Lung microvascular endothelial cell (primary cell): ENCODE results near the gene BRDT. TPM values are rescaled to one million over a fixed set of nuclear protein-coding genes. Genes with fewer than 3 reads are reported as not detected.
"Not testable (repeated sequence)": the region's sequence is repeated elsewhere in the genome, so short reads cannot be mapped to it uniquely, and the experiment has no call there.

ENCODE experiments used
- DNase-seq, 2 donors: peaks; one replicate each; pipeline versions ENCODE4 v3.0.0 to v3.0.0-alpha.2; 2010; ENCODE audit warnings: low read depth in 2 of 2
- total RNA-seq: library from RNA; depleted of rRNA; stranded (reverse); fragments of >200 nt; gene quantifications from 2 replicates; pipeline ENCODE4 v1.2.1, GENCODE V29; 2014

BRDT gene
- total RNA-seq, 1 donor from 2014 or later: not detected

DNA sequence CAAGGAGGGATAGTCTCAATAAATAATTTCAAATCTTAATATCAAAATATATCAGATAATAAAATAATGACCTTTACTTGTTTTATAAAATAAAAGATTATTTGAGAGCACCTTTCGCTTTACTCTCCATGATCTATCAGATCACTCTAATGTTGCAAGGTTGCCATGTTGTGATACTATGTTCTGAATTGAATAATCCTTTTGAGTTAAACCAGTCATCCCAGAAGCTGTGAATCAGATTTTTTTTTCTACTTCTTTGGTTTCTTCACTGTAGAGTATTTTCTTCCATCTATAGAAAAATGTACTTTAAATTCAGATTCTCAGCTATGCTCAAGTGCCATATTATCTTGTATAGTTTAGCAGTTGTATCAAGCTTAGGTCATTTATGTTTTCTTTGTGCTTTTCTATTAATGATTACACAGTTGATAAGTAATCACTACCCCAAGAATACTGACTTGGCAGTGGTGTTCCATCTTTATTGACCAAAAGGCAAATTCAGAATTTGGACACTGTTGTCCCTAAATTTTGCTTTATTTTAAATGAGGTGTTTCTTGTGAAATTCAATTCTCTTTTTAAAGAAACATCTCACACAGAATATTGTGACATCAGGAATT is 32.9 kb downstream of the BRDT start:
- no peak for DNase-seq

DNA sequence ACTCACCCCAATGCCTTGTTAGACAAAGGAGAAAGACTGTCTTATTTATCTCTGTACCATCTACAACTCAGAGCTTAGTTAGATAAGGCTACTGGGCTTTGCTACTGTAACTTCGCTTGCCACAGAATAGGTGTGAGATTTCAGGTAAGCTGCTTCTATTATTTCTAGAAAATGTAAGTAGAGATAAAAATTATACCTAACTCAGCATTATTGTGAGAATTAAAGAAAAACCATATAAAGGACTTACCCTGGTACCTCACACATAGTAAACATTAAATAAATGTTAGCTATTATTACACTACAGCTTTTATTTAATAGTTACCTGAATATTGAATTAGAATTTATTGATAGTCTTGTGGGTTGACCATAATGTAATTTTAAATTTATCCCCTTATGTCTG is 44.1 kb downstream of the BRDT start:
- no peak for DNase-seq

DNA sequence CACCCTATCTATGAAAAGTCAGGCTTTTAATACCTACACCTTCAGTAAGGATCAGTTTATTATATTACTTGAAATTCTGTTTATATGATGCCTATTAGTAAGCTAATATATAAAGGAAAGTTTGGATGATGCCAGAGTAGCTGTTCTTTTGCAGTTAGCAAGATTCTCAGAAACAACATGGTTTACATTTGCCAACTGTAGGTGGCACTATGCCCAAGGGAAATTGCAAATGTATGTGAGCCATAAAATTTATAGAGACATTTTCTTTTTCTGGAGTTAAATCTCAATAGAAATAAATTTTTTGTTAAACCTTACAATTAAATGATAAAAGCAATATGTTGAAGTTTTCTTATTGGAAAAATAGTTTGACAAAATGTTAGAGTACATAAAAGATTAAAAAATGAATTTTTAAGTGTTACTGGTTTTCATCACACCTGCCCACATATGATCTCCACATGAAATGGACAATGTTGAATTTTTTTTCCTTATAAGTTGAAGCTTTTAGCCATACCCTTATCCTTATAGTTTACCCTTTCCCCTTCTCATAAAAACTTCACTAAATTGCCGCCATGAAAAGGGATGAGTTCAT is 48.5 kb downstream of the BRDT start:
- DNase-seq: peak; percentile 68 to 71

DNA sequence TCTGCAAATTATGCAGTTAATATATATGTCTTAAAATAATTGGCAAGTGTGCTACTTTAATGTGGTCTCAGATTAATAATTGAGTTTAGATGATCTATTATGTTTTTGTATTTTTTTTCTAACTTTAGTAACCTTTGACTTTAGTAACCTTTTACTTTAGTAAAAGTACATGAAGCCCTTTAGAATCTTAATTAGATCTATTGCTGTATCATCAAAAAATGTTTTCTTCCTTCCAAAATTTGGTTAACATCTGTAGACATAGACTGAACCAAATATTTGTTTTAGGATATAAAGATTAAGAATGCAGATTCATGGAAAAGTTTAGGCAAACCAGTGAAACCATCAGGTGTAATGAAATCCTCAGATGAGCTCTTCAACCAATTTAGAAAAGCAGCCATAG is 54.9 kb downstream of the BRDT start:
- no peak for DNase-seq

DNA sequence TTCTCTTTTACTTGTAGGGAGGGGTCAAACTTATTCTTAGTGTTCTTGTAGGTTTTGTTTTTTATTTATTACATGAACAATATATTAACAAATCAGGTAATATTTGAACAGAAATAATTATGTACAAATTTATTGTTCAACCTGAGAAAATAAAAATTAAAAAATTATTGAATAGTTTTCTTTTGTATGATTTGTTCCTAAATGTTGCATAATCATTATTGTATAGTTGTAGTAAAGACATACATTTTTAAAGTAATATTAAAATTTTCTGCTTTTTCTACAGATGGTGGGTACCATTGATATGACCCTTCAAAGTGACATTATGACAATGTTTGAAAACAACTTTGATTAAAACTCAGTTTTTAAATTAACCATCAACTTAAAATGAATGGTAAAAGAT is 64.7 kb downstream of the BRDT start:
- DNase-seq: no peak

DNA sequence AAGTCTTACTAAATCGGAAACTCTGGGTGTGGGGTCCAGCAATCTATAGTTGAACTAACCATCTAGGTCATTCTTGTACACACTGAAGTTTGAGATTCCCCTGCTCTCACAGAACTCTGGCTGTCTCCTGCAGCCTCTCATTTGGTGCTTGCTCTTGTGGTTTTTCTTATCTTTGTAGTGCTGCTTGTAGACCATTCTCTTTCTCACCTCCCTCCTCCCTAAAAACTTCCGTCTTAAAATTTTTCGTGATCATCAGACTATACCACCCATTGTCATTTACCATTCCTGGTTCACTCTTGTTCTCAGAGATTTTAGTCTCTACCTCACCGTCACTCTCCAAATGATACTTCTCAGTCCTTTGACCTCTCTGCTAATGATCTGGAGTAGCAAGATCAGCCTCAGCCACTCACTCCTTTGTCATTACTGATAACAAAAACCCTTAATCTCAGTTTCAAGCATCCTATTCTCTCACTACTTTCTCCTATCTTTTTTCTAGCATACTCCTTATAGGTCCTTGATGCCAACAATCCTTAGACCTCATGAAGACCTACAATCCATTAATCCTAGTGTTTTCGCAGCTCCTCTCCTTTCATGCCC is 67.6 kb downstream of the BRDT start:
- no peak for DNase-seq

DNA sequence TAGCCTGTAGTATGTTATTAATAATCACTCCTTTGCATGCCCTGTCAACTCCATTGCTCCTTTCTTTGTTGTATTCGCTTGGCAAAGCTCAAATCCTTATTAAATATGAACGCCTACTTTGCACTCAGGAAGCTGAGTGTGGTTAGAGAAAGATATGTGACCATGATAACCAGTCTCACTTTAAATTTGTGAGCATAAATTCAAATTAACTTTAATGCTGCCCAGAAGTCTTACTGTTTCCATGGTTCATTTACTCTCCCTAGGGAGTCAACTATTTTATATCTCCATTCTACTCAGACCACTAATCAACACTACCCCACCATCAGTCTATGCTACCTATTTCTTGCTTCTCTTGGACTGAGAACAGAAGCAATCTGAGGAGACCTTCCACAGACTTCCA is 68.5 kb downstream of the BRDT start:
- DNase-seq: no peak

DNA sequence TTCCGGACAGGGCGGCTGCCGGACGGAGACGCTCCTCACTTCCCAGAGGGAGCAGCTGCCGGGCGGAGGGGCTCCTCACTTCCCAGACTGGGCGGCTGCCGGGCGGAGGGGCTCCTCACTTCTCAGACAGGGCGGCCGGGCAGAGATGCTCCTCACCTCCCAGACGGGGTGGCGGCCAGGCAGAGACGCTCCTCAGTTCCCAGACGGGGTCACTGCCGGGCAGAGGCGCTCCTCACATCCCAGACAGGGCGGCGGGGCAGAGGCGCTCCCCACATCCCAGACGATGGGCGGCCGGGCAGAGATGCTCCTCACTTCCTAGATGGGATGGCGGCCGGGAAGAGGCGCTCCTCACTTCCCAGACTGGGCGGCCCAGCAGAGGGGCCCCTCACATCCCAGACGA is 76.8 kb downstream of the BRDT start:
- DNase-seq: not testable (repeated sequence)

DNA sequence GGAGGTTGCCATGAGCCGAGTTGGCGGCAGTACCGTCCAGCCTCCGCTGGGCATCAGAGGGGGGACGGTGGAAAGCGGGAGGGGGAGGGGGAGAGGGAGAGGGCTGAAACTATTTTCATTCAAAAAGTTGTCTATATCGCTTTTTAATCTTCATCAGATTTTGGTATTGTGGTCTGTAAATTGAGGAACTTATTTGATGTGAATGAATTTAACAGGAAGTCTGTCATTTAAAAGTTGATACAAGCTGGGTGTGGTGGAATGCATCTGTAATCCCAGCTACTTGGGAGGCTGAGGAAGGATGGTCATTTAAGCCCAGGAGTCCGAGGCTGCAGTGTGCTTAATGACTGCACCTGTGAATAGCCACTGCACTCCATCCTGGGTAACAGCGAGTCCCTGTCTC is 77.6 kb downstream of the BRDT start:
- no peak for DNase-seq

DNA sequence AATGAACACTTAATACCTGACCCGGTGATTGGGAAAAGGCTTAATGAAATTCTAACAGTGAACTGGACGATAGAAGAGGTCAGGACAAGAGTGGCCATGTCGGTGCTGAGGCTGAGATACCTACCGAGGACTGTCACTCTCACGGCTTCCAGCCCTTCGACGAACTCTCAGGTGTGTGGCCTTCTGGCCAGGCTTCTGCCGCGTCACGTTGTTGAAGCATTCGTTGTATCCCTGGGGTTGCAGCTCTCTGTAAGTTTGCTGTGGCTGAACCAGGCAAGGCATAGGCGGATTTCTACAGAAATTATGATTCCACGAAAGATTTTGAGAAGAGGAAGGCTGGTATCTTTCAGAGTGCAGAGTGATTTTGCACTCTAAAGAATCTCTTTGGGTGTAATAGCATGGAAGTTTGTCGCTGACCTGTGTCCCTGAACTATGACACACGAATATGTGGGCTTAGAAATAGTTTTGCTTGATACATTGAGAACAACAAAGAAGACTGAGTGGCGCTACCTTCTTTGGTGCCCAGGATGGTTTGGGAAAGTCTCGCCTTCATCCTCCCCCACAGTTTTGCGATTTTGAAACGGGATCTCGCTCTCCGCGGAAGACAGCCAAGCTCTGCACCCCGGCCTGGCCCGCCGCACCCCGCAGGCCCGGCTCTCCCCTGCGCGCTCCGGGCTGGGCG is 80.2 kb downstream of the BRDT start:
- peak in 1 of 2 donors; percentile 0 for DNase-seq

DNA sequence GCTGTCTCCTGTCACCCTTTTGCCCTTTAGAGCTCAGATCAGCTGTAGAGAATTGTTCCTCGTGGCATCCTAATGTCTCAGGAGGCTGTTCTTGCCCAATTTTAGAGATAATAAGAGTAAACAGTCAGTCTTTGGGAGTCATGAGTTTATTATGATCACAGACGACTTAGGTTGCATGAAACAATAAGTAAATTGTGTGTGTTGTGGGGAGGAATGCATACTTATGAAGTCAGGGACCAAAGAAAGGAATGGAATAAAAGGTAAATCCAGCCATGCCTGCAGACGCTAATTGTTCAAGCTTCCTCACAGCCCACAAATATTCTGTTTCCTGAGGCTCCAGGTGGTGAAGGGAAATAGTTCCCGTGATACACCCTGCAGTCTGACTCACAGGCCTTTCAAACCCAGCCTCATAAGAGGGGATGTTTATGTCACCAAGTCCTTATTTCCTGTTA is 81.5 kb downstream of the BRDT start:
- DNase-seq: peak; percentile 16 to 86

DNA sequence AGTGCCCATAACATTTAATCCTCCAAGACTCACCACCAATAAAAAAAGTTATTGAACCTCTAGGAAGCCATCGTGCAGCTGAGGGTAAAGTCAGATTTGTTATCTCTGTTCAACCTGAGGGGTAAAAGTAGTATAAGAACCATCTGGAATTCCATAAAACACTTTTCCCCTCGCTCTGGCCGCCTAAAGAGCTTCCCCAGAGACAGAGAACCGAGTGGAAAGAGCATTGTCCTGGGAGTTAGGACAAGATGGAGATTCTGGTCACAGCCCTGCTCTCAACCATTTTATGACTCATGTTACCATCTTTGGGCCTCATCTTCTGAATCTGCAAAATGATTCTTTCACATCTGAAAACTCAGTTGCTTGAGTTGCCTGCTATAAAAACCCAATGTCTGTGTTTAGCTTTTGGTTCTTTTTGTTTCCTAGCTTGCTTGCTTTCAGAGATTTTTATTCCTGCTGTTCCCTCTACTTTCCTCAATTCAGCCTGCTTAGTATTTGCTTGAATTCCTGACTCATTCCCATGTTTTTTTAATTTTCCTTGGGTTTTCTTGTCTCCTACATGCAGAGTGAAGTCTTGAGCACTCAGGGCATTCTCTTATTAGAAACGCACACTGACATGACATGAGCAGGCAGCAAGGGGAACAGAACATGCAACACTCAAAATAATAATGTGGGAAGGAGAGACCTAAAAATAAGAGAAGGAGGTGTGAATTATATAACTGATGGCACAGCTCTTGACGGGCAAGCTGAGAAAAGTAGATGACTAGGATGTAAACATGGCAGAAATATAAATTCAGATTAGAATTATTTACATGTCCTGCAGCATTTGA is 82.3 kb downstream of the BRDT start:
- DNase-seq: peak in 1 of 2 donors; percentile 2

DNA sequence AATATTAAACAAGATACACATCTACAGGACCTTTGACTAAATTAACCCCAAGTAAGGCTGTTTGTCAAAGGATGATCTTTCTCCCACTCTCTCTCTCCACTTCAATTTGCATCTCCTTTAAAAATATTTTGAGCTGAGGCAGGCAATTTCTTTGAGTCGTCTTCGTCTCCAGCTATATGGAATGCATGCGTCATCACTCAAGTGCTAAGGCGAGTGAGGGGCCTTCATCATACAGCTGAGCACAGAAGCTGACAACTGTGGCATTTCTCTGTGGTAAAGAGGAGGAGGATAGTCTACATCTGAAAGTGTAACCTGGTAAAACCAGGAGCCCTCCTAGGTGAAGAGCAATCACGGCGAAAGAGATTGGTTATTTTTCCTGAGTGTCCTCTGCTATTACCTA is 88.2 kb downstream of the BRDT start:
- DNase-seq: no peak

DNA sequence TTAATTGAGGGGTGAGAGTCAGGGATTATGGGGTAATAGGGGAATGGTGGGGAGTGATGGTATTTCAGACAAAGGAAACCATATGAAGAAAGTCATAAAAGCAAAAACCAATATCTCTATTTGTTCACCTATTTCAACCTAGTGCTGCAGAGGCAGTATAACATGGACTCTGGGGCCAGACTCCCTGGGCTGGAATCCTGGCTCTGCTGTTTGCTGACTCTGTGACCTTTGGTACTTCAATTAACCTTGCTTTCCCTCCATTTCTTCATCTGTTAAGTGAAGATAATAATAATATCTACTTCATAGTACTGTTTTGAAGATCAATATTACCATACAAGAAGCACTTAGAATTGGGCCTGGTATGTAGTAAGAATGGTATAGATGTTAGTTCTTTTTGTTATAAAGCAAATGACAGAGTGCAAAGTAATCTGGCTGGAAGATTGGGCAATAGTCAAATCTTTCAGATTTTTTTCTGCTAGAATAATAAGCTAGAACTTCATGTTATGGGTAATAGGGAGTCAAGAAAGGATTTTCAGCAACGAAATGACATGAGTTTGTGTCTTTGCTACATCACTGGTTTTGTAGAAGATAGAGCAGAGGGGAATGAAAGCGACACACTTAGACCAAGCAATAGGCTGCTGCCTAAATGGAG is 89.6 kb downstream of the BRDT start:
- DNase-seq: no peak

DNA sequence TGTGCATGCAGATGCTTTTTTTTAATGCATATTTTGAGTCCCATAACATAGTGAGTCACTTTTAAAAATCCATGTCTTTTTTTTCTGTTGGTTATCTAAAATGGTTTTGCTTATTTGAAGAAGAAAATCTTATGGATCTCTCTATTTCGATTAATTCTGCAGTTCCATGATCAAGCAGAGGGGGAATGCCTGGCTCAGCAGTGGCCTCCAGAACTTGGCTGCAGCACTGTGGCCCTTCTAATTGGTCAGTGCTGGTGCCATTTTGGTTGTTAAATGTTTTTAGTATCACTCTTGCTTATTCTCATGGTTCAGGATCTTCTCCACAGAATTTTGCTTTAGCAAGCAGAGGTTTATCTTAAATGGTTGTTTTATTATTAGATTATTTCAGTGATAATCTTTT is 91.8 kb downstream of the BRDT start:
- DNase-seq: no peak

DNA sequence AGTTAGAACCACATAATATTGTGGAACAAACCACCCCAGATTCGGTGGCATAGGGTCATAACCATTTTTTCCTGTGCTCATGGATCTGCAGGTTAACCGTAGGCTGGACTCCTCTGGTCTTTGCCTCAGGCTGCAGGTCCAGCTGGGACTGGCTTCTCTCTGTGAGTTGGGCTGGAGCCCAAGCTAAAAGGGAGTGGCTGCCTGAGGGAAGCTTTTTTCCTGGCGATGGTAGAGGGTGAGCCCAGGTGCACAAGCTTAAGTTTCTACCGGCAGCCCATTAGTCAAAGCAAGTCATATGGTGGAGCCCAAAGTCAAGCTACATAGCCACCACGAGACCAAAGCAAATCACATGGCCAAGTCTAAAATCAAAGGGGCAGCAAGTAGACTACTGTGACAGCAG is 94.4 kb downstream of the BRDT start:
- no peak for DNase-seq

DNA sequence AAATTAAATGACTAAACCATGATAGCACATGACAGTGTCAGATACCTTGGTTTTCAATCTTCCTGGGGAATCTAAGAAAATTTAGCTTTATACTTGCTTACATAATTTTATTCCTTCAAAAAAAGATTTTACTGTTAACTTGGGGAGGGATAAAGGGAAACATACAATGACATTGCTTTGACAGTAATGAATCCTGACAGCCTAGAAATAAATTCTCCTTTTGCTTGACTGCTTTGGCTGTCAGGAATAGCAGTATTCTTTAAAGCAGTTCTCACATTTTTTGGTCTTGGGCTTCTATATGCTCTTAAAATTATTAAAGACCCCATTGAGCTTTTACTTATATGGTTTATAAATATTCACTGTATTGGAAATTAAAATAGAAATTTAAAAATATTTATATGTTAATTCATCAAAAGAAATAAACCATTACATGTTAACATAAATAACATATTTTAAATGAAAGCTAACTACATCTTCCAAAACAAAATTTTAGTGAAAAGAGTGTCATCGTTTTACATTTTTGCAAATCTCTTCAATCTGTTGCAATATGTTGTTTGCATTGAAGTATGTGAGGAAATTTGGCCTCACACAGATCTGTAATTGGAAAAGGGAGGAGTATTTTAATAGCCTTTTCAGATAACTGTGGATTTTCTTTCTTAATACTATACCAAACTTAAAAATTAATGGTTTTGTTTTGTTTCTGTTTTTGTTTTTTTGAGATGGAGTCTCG is 96.7 kb downstream of the BRDT start:
- no peak for DNase-seq

DNA sequence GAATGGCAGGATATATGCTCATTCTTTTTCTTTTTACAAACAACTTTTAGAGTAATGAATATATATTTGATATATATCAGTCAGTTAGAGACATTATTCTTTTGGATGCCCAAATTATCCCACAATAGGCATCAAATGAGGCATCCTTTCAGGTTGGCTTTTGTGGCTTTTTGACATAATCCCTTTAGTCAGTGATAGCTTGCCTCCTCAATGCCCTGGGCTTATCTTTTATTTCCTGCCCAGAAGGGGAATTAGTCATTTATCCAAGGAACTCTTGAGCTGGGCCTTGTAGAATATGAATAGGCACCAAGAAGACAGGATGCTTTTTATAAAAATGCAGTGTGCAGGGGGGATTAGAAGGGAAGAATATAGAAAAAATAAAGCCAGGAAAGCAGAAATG is 102.7 kb downstream of the BRDT start:
- no peak for DNase-seq
